HepG2 (cell line): Measurements from ENCODE around the gene TAF1B. TPM values are rescaled to one million over a fixed set of nuclear protein-coding genes. Genes with fewer than 3 reads are reported as not detected.

Source experiments
- ATAC-seq: fragments of 200-7000 bp; cut with Tn5 transposase; 3 replicates; pipeline ENCODE4 v1.9.1; 2020; ENCODE audit warnings: mild to moderate bottlenecking, moderate library complexity
- BruUV-seq: library from RNA; stranded (reverse); fragments of 400-500 nt; replicated peaks from 2 replicates; lab custom pipeline; 2021; lab: Mats Ljungman, UMichigan
- CTCF ChIA-PET: fragments of 300-600 bp; formaldehyde crosslinking; extraction: SDS; loops from one replicate; lab custom pipeline; 2021; ENCODE audit warnings: low total read pairs, inconsistent platforms, low intra/inter-chr PET ratio; lab: Yijun Ruan, JAX
- POLR2A ChIA-PET: fragments of 350-600 bp; sonication (Branson Sonifier 250); formaldehyde crosslinking; loops from one replicate; lab custom pipeline; 2020; ENCODE audit warnings: antibody characterized with exemption, inconsistent platforms; lab: Yijun Ruan, JAX
- DNase-seq: peaks from one replicate; pipeline ENCODE4 v3.0.0-alpha.2; 2015; ENCODE audit warnings: low spot score
- FAIRE-seq: peaks from 3 replicates; lab custom pipeline; 2011; peaks lifted over from hg19 to GRCh38; lab: Jason Lieb, UNC
- H2AFZ ChIP-seq: one replicate; pipeline ENCODE4 v1.6.1; 2011; ENCODE audit warnings: low read length, inconsistent platforms
- H3K27ac ChIP-seq: fragments of 300-600 bp; 3 replicates; pipeline ENCODE4 v1.8.0; 2011; ENCODE audit warnings: mixed run types, mild to moderate bottlenecking, mixed read lengths, low read length, inconsistent platforms; ENCODE audit not compliant: insufficient read depth; ENCODE audit errors: extremely low read length
- H3K27me3 ChIP-seq, 2 experiments: fragments of 200-600 bp in 1 of 2; 2 replicates in 1 of 2; 3 replicates in 1 of 2; pipeline versions ENCODE4 v1.6.0 to v1.8.0; 2011; ENCODE audit warnings: low read length in 2 of 2, mild to moderate bottlenecking in 2 of 2, moderate library complexity in 2 of 2, inconsistent platforms in 1 of 2; ENCODE audit not compliant: insufficient read depth in 2 of 2, control insufficient read depth in 1 of 2
- H3K36me3 ChIP-seq, 2 experiments: fragments of 200-600 bp in 1 of 2; replicated peaks in 1 of 2; 2 replicates in 1 of 2; 3 replicates in 1 of 2; pipeline versions ENCODE4 v1.5.1 to v1.8.0; 2011; ENCODE audit warnings: low read length in 2 of 2, inconsistent platforms in 1 of 2; ENCODE audit not compliant: insufficient read depth in 2 of 2, control insufficient read depth in 1 of 2
- H3K4me1 ChIP-seq: 2 replicates; pipeline ENCODE4 v1.5.1; 2012; ENCODE audit warnings: low read length, inconsistent platforms; ENCODE audit not compliant: insufficient read depth
- H3K4me2 ChIP-seq: 2 replicates; pipeline ENCODE4 v1.6.0; 2011; ENCODE audit warnings: low read depth, low read length, inconsistent platforms
- H3K4me3 ChIP-seq, 3 experiments: fragments of 200-600 bp in 1 of 3; sonication (generic), shearing (Covaris generic) in 1 of 3; replicated peaks in 1 of 3; 2 replicates each; pipeline ENCODE4 v1.5.1; 2011 to 2016; ENCODE audit warnings: low read length in 3 of 3, inconsistent platforms in 2 of 3, low read depth in 2 of 3, mild to moderate bottlenecking in 2 of 3, control low read depth in 1 of 3, mixed read lengths in 1 of 3; ENCODE audit not compliant: insufficient read depth in 1 of 3
- H3K79me2 ChIP-seq: one replicate; pipeline ENCODE4 v1.6.1; 2011; ENCODE audit warnings: low read length, inconsistent platforms; ENCODE audit not compliant: insufficient read depth
- H3K9ac ChIP-seq: 2 replicates; pipeline ENCODE4 v1.6.0; 2011; ENCODE audit warnings: mild to moderate bottlenecking, low read depth, low read length, inconsistent platforms; ENCODE audit not compliant: insufficient read depth
- H3K9me3 ChIP-seq: 2 replicates; pipeline ENCODE4 v1.5.1; 2012; ENCODE audit warnings: mild to moderate bottlenecking, low read length
- H4K20me1 ChIP-seq: 2 replicates; pipeline ENCODE4 v1.6.0; 2011; ENCODE audit warnings: inconsistent platforms, mild to moderate bottlenecking, low read length, moderate library complexity; ENCODE audit not compliant: insufficient read depth
- ATRX ChIP-seq: sonication (generic); formaldehyde crosslinking; IDR thresholded peaks from 2 replicates; pipeline ENCODE4 v1.4.0; 2020; ENCODE audit warnings: missing genetic modification reagents, borderline replicate concordance
- POGZ ChIP-seq: sonication (generic); formaldehyde crosslinking; IDR thresholded peaks from 2 replicates; pipeline ENCODE4 v1.4.0; 2020; ENCODE audit warnings: mild to moderate bottlenecking, missing genetic modification reagents
- ZFX ChIP-seq: sonication (generic); formaldehyde crosslinking; IDR thresholded peaks from 2 replicates; pipeline ENCODE4 v1.4.0; 2020; ENCODE audit warnings: mild to moderate bottlenecking, low read depth, missing genetic modification reagents, moderate library complexity
- ZNF296 ChIP-seq: sonication (generic); formaldehyde crosslinking; conservative IDR thresholded peaks from 2 replicates; pipeline ENCODE4 v1.5.0; 2020; ENCODE audit warnings: mild to moderate bottlenecking, missing genetic modification reagents
- ZNF605 ChIP-seq: sonication (generic); formaldehyde crosslinking; IDR thresholded peaks from 2 replicates; pipeline ENCODE4 v1.8.0; 2022; ENCODE audit warnings: mild to moderate bottlenecking, missing genetic modification reagents
- ZNF629 ChIP-seq: sonication (generic); formaldehyde crosslinking; conservative IDR thresholded peaks from 2 replicates; pipeline ENCODE4 v1.5.0; 2020; ENCODE audit warnings: missing genetic modification reagents
- WGBS: methylation state at CpG from one replicate; pipeline ENCODE4 v1.1.6; 2017; ENCODE audit warnings: low lambda C conversion rate; 5-methylcytosine and 5-hydroxymethylcytosine counted together
- in situ Hi-C: cut with HindIII; loops from 2 replicates; pipeline ENCODE4 v1.10.0; 2017; ENCODE audit warnings: low pct_unique_long_range_greater_than_20kb; ENCODE audit not compliant: extremely low pct_ligation_motif_present
- intact Hi-C: fragments of 100-400 bp; cut with micrococcal nuclease; formaldehyde crosslinking; loops from one replicate; pipeline ENCODE4 v1.10.0; 2022; ENCODE audit not compliant: unreplicated experiment
- polyA plus RNA-seq, 8 experiments: library from polyadenylated mRNA; depleted of rRNA in 3 of 8; stranded (reverse) in 7 of 8; unstranded in 1 of 8; fragments of >200 nt; fragmentation: Illumina TruSeq in 4 of 8; extraction: Trizol in 4 of 8; gene quantifications; 2 replicates each; pipeline versions ENCODE4 v1.2.1 to v1.2.3, GENCODE V29; 2011 to 2016; ENCODE audit warnings: low read depth in 4 of 8, missing spikeins in 1 of 8, mixed read lengths in 1 of 8; ENCODE audit not compliant: insufficient read depth in 1 of 8
- total RNA-seq, 5 experiments: library from RNA; depleted of rRNA; stranded (reverse); fragments of >200 nt; fragmentation: Illumina TruSeq; extraction: Trizol; gene quantifications; 2 replicates each; pipeline ENCODE4 v1.2.3, GENCODE V29; 2016; ENCODE audit warnings: low read depth in 1 of 5

TAF1B gene
- total and polyA plus RNA-seq, 2 of the 13 experiments (the other 11 are each of a cell fraction or from before 2014, with no cell fraction given), result 13.3 to 27.7 TPM

- no peak for FAIRE-seq
- intact Hi-C loops (no loop called here), in situ Hi-C loops (no loop called here)
- Histone ChIP-seq H3K36me3 (peaks cover 8 to 48% of the 10 kb centered on the region in 2 experiments), H3K9me3 (no peaks in the 10 kb centered on the region), H3K27ac (no peak overlapping the region), H3K27me3 (no peaks in the 10 kb centered on the region), H3K4me1 (no peaks in the 10 kb centered on the region), H3K4me2 (no peak overlapping the region), H3K79me2 (no peaks in the 10 kb centered on the region), H3K9ac (no peak overlapping the region), H3K4me3 (no peak overlapping the region), H2AFZ (no peak overlapping the region), H4K20me1 (no peaks in the 10 kb centered on the region)
- TF ChIP-seq POGZ, result no peak
- TF ChIP-seq ZNF605 (CRISPR knock-in tag), result no peak
- TF ChIP-seq ZNF296 (CRISPR knock-in tag), result no peak
- WGBS, result 97% methylated on average over 10 of the region's 10 CpGs
- no peak for ATAC-seq
- POLR2A ChIA-PET, result no interaction called here
- CTCF ChIA-PET, result no interaction called here
- DNase-seq, result no peak
- BruUV-seq, result no TSS peak
These were observed 132.1 kb downstream of the TAF1B start for GRCh38 chr2:9975328-9975727.

- in situ Hi-C loops, result no loop called here
- H3K4me2 ChIP-seq, result no peak overlapping the region
- H3K9me3 ChIP-seq, result no peaks in the 10 kb centered on the region
- no peak overlapping the region for H3K4me3 ChIP-seq
- H3K27ac ChIP-seq, result no peak overlapping the region
- peaks cover 8 to 48% of the 10 kb centered on the region in 2 experiments; a peak in 4 of 5 replicates for H3K36me3 ChIP-seq
- ChIA-PET CTCF (no interaction called here), POLR2A (no interaction called here)
- no TSS peak for BruUV-seq
- no peak for TF ChIP-seq ZFX (CRISPR knock-in tag)
- TF ChIP-seq ATRX (CRISPR knock-in tag), result no peak
- TF ChIP-seq ZNF629 (CRISPR knock-in tag), result peak; percentile 71
- no peaks in the 10 kb centered on the region for H4K20me1 ChIP-seq
- H3K79me2 ChIP-seq, result no peaks in the 10 kb centered on the region
- H3K9ac ChIP-seq, result no peak overlapping the region
- intact Hi-C loops, result no loop called here
- DNase-seq, result no peak
- 95% methylated on average over 9 of the region's 9 CpGs for WGBS
- no peak for FAIRE-seq
- no peaks in the 10 kb centered on the region for H3K4me1 ChIP-seq
- H2AFZ ChIP-seq, result no peak overlapping the region
- no peak for ATAC-seq
- H3K27me3 ChIP-seq, result no peaks in the 10 kb centered on the region
These were observed 132.7 kb downstream of the TAF1B start for GRCh38 chr2:9975805-9976447.
